Measurements from ENCODE around the gene RPTOR.

- TF ChIP-seq GATA3 (IDR thresholded peaks at IDR 0.05; ENCODE audit: low read depth, low read length) (no peak), GATA2 (IDR thresholded peaks at IDR 0.05; ENCODE audit: low read depth, low read length) (no peak)
Observed at GRCh38 chr17:80882926-80883685, 338.5 kb downstream of the RPTOR start.
